CD8-positive, alpha-beta memory T cell (primary cell): ENCODE measurements around the gene IGHMBP2. TPM values are rescaled to one million over a fixed set of nuclear protein-coding genes. Genes with fewer than 3 reads are reported as not detected.

Experiments
- CTCF ChIA-PET: fragments of 350-600 bp; sonication (Branson Sonifier 250); formaldehyde crosslinking; loops from one replicate; lab custom pipeline; 2021; ENCODE audit warnings: antibody characterized with exemption; lab: Charles Lee
- POLR2A ChIA-PET: fragments of 350-600 bp; sonication (Branson Sonifier 250); formaldehyde crosslinking; loops from one replicate; lab custom pipeline; 2021; ENCODE audit warnings: antibody characterized with exemption; lab: Charles Lee
- DNase-seq, 5 donors: peaks; one replicate each; pipeline versions ENCODE4 v3.0.0 to v3.0.0-alpha.2; 2020 to 2022; ENCODE audit warnings: mixed read lengths in 1 of 5
- H3K27ac ChIP-seq: one replicate; pipeline ENCODE4 v1.7.0; 2013; ENCODE audit warnings: low read depth, mild to moderate bottlenecking, low read length, moderate library complexity
- H3K27me3 ChIP-seq: 2 replicates; pipeline ENCODE4 v1.7.0; 2013; ENCODE audit warnings: low read length, mild to moderate bottlenecking; ENCODE audit not compliant: insufficient read depth, poor library complexity, severe bottlenecking
- H3K36me3 ChIP-seq: 2 replicates; pipeline ENCODE4 v1.7.0; 2013; ENCODE audit warnings: mild to moderate bottlenecking, low read length, moderate library complexity; ENCODE audit not compliant: insufficient read depth
- H3K4me1 ChIP-seq: 2 replicates; pipeline ENCODE4 v1.7.0; 2013; ENCODE audit warnings: mild to moderate bottlenecking, low read length, moderate library complexity; ENCODE audit not compliant: insufficient read depth
- H3K4me3 ChIP-seq: 2 replicates; pipeline ENCODE4 v1.7.0; 2013; ENCODE audit warnings: mild to moderate bottlenecking, low read length
- H3K9me3 ChIP-seq: 2 replicates; pipeline ENCODE4 v1.7.0; 2013; ENCODE audit warnings: mild to moderate bottlenecking, low read length
- H3K27ac Mint-ChIP-seq, 8 donors: one replicate each; pipeline ENCODE4 v1.8.0; 2020 to 2021; ENCODE audit warnings: mixed read lengths in 8 of 8, mild to moderate bottlenecking in 6 of 8, inconsistent platforms in 3 of 8, moderate library complexity in 3 of 8
- H3K27me3 Mint-ChIP-seq, 2 donors: one replicate each; pipeline ENCODE4 v1.8.0; 2020 to 2021; ENCODE audit warnings: mixed read lengths in 2 of 2, mild to moderate bottlenecking in 1 of 2, moderate library complexity in 1 of 2
- H3K36me3 Mint-ChIP-seq, 3 donors: one replicate each; pipeline ENCODE4 v1.8.0; 2020 to 2021; ENCODE audit warnings: mixed read lengths in 3 of 3, inconsistent platforms in 1 of 3, mild to moderate bottlenecking in 1 of 3
- H3K4me1 Mint-ChIP-seq, 3 donors: one replicate each; pipeline ENCODE4 v1.8.0; 2020 to 2021; ENCODE audit warnings: mixed read lengths in 3 of 3, inconsistent platforms in 1 of 3, mild to moderate bottlenecking in 1 of 3
- H3K4me3 Mint-ChIP-seq, 7 donors: one replicate each; pipeline ENCODE4 v1.8.0; 2020 to 2021; ENCODE audit warnings: mixed read lengths in 7 of 7, mild to moderate bottlenecking in 6 of 7, moderate library complexity in 4 of 7, inconsistent platforms in 2 of 7
- H3K9me3 Mint-ChIP-seq, 5 donors: one replicate each; pipeline ENCODE4 v1.8.0; 2020 to 2022; ENCODE audit warnings: mixed read lengths in 5 of 5, mild to moderate bottlenecking in 3 of 5, moderate library complexity in 2 of 5, inconsistent platforms in 1 of 5
- polyA plus RNA-seq: library from polyadenylated mRNA; unstranded; fragments of 300-500 nt; fragmentation: Illumina TruSeq; gene quantifications from one replicate; pipeline ENCODE4 v1.2.3, GENCODE V29; 2021
- total RNA-seq, 2 experiments: library from RNA; stranded (reverse); gene quantifications; one replicate each; pipeline ENCODE4 v1.2.3, GENCODE V29; 2021

IGHMBP2 gene
- total and polyA plus RNA-seq, 3 experiments from 2014 or later = 9.9 to 27.8 (median 25.7) TPM

DNA sequence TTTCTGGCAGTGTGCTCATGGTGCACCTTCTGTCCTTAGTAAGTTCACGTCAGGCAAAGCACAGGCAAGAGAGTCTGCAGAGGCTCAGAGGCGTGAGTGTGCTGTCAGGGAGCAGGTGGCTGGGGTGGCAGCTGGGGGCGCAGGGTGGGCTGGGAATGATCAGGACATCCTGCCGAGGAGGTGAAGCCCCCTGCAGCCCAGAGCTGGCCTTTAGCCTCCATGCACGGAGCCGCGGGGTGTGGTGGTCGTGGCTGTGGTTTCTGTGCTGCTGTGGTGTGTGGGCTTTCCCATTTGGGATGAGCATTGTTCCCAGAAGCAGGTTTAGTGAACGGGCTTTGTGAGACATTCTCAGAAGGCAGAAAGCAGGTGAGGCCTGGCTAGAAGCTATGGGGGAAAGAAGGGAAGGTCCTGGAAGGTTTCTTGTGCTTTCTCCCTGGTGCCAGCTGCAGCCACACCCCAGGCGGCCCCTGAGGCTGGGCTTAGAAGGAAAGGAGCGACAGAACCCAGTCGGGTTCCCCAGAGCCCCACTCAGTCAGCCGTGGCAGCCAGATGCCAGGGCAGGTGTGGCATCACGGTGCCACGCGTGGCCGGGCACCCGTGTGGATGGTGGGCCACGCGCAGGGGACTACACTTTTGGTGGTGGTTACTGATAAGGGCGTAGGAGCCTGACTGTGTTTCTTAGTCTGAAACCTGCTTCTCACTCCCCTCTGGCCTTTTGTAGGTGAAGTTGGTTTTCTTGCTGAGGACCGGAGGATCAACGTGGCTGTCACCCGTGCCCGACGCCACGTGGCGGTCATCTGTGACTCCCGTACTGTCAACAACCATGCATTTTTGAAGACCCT, 32.0 kb downstream of the IGHMBP2 start:
- CTCF ChIA-PET = no interaction called here
- Mint-ChIP-seq H3K9me3 (no peaks in the 10 kb centered on the region), H3K27ac (no peak overlapping the region), H3K36me3 (peaks cover 0 to 81% (median 9%) of the 10 kb centered on the region in 3 donors), H3K4me3 (no peak overlapping the region), H3K27me3 (no peaks in the 10 kb centered on the region), H3K4me1 (no peaks in the 10 kb centered on the region)
- Histone ChIP-seq H3K4me3 (no peak overlapping the region), H3K36me3 (peaks cover 15% of the 10 kb centered on the region), H3K9me3 (no peaks in the 10 kb centered on the region), H3K27me3 (no peaks in the 10 kb centered on the region), H3K27ac (no peak overlapping the region), H3K4me1 (no peaks in the 10 kb centered on the region)
- POLR2A ChIA-PET = no interaction called here
- no peak for DNase-seq

DNA sequence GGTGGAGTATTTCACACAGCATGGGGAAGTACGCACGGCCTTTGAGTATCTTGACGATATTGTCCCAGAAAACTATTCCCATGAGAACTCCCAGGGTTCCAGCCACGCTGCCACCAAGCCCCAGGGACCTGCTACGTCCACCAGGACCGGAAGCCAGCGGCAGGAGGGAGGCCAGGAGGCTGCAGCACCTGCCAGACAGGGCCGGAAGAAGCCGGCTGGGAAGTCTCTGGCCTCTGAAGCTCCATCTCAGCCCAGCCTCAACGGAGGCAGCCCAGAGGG, 32.6 kb downstream of the IGHMBP2 start:
- Mint-ChIP-seq H3K27ac (no peak overlapping the region), H3K4me1 (no peaks in the 10 kb centered on the region), H3K27me3 (no peaks in the 10 kb centered on the region), H3K36me3 (peaks cover 0 to 83% (median 9%) of the 10 kb centered on the region in 3 donors), H3K9me3 (no peaks in the 10 kb centered on the region), H3K4me3 (no peak overlapping the region)
- H3K36me3 ChIP-seq = peaks cover 15% of the 10 kb centered on the region
- H3K4me1 ChIP-seq = no peaks in the 10 kb centered on the region
- H3K27me3 ChIP-seq = no peaks in the 10 kb centered on the region
- CTCF ChIA-PET = no interaction called here
- POLR2A ChIA-PET = no interaction called here
- no peak overlapping the region for H3K4me3 ChIP-seq
- no peak overlapping the region for H3K27ac ChIP-seq
- no peak for DNase-seq
- no peaks in the 10 kb centered on the region for H3K9me3 ChIP-seq

DNA sequence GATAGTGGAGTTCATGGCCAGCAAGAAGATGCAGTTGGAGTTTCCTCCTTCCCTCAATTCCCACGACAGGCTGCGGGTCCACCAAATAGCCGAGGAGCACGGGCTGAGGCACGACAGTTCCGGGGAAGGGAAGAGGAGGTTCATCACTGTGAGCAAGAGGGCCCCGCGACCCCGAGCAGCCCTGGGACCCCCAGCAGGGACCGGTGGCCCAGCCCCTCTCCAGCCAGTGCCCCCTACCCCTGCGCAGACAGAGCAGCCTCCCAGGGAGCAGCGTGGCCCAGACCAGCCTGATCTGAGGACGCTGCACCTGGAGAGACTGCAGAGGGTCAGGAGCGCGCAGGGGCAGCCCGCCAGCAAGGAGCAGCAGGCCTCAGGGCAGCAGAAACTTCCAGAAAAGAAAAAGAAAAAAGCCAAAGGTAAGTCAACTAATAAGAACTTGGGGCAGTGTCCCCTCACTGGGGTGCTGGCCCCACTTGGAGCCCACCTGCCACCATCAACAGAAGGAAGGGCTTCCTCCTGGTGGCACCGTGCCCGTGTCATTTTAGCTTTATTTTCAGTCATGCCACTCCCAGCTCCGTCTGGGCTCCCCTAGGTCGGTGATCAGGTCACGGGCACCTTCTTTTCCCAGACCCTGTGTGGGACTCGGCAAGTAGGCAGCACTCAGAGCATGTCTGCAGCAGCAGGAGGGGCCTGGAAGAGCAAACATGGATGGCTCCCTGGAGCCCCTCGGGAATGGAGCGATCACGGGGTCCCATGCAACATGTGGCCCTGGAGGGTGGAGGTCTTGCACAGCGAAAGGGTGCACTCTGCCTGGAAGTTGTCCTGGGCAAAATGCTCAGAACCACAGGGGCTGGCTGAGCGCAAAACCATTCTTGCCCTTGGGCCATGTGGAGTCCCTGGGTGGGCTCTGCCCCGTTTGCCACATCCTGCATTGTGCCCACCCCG, 33.3 kb downstream of the IGHMBP2 start:
- Mint-ChIP-seq H3K27me3 (no peaks in the 10 kb centered on the region), H3K9me3 (no peaks in the 10 kb centered on the region), H3K4me3 (no peak overlapping the region), H3K27ac (no peak overlapping the region), H3K4me1 (no peaks in the 10 kb centered on the region), H3K36me3 (peaks cover 0 to 82% (median 7%) of the 10 kb centered on the region in 3 donors)
- no peaks in the 10 kb centered on the region for H3K9me3 ChIP-seq
- ChIA-PET POLR2A (no interaction called here), CTCF (no interaction called here)
- no peak for DNase-seq
- no peak overlapping the region for H3K4me3 ChIP-seq
- no peaks in the 10 kb centered on the region for H3K4me1 ChIP-seq
- H3K27me3 ChIP-seq = no peaks in the 10 kb centered on the region
- H3K36me3 ChIP-seq = peaks cover 15% of the 10 kb centered on the region
- H3K27ac ChIP-seq = no peak overlapping the region

DNA sequence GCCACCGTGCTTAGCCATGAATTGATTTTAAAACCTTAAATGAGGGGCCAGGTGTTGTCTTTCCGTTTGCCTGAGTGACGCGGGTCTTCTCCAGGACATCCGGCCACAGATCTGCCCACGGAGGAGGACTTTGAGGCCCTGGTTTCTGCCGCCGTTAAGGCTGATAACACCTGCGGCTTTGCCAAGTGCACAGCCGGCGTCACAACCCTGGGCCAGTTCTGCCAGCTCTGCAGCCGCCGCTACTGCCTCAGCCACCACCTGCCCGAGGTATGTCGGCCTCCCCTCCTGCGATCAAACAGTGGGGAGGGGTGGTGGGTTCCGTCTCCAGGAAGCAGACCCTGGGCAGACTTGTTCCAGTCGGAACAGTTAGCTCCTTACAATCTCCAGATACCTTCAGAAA, 34.4 kb downstream of the IGHMBP2 start:
- no peak overlapping the region for H3K4me3 ChIP-seq
- peaks cover 0 to 76% (median 5%) of the 10 kb centered on the region in 3 donors for H3K36me3 Mint-ChIP-seq
- DNase-seq = no peak
- no peak overlapping the region for H3K4me3 Mint-ChIP-seq
- H3K9me3 ChIP-seq = no peaks in the 10 kb centered on the region
- H3K27ac Mint-ChIP-seq = no peak overlapping the region
- H3K27me3 ChIP-seq = no peaks in the 10 kb centered on the region
- ChIA-PET POLR2A (no interaction called here), CTCF (no interaction called here)
- no peaks in the 10 kb centered on the region for H3K4me1 ChIP-seq
- H3K9me3 Mint-ChIP-seq = no peaks in the 10 kb centered on the region
- no peak overlapping the region for H3K27ac ChIP-seq
- peaks cover 15% of the 10 kb centered on the region for H3K36me3 ChIP-seq
- no peaks in the 10 kb centered on the region for H3K4me1 Mint-ChIP-seq
- H3K27me3 Mint-ChIP-seq = no peaks in the 10 kb centered on the region

DNA sequence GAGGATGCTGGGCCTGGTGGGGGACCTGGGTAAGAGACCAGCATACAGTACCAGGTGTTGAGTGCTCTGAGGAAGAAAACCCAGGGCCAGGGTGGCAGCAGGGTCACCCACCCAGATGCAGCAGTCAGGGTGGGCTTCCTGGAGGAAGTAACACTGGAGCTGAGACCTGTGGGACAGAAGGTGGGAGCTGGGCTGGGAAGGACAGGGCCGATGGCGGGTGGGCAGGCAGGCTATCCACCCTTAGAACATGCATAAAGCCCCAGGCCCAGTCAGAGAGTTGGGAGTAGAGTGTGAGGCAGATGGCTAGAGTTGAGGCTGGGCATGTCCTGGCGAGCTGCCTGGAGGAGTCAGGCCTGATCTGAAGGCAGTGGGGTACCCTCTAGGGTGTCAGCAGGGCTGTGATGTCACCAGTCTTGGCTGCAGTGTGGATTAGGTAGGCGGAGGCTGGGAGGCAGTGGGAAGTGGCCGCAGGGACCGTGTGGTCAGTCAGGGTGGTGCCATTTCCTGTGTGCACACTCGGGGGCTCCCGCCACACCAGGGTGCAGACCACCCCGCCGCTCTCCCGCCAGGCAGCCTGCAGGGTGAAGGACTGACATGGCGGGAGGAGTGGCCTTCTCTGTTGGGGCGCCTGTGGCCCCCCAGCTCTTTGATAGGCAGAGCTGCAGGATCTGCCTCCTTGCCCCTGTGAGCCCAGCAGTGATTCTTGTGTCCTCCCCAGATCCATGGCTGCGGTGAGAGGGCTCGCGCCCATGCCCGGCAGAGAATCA, 35.3 kb downstream of the IGHMBP2 start:
- peak overlapping the region in 2 of 8 donors; percentile 37 to 54 for H3K27ac Mint-ChIP-seq

DNA sequence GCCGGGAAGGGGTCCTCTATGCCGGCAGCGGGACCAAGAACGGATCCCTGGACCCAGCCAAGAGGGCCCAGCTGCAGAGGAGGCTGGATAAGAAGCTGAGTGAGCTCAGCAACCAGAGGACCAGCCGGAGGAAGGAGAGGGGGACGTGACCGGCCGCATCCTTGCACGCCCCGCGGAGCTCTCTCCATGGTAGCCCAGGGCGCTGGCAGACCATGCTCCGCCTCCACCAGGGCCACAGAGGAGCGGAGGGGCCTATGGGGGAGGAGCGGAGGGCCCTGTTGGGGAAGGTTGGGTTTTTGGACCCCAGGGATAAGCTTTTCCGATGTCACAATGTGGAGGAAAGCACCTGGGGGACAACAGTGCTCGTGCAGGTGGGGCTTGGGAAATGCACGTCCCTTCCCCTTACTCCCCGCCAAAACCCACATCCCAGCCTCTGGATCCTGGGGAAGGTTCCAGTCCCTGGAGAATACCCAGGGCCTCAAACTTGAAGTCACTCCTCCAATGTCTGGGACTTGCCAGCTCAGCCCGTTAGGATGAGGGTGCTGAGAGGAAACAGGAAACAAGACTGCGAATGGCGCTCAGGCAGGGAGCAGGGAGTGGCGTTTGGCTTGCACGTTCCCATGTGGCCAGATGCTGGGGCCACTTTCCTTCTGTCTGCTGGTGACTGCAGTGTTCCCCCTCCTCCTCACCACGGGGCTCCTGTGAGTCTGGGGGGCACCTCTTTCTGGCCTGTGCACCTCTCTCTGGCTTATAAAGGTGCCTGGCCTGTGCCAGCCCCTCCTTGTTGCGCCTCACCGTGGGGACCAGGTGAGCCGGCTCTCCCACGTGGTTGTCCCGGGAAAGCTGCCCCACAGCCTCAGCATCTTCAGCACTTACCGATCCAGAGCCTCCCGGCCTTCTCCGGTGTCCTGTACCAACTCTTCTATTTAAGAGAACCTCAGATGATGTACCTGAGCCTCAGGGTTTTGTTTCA, 36.2 kb downstream of the IGHMBP2 start:
- H3K27ac Mint-ChIP-seq = peak overlapping the region in 1 of 8 donors; percentile 65
- no peaks in the 10 kb centered on the region for H3K27me3 Mint-ChIP-seq
- Histone ChIP-seq H3K4me3 (no peak overlapping the region), H3K27me3 (no peaks in the 10 kb centered on the region), H3K4me1 (no peaks in the 10 kb centered on the region), H3K27ac (no peak overlapping the region), H3K9me3 (no peaks in the 10 kb centered on the region), H3K36me3 (peaks cover 15% of the 10 kb centered on the region)
- no peaks in the 10 kb centered on the region for H3K9me3 Mint-ChIP-seq
- CTCF ChIA-PET = no interaction called here
- H3K4me3 Mint-ChIP-seq = no peak overlapping the region
- no peaks in the 10 kb centered on the region for H3K4me1 Mint-ChIP-seq
- no peak for DNase-seq
- POLR2A ChIA-PET = no interaction called here
- peaks cover 0 to 63% (median 5%) of the 10 kb centered on the region in 3 donors for H3K36me3 Mint-ChIP-seq

More for the DNA sequence above, 35.3 kb downstream of the IGHMBP2 start:
- Histone ChIP-seq H3K4me3 (no peak overlapping the region), H3K27me3 (no peaks in the 10 kb centered on the region), H3K36me3 (peaks cover 15% of the 10 kb centered on the region), H3K27ac (no peak overlapping the region), H3K4me1 (no peaks in the 10 kb centered on the region), H3K9me3 (no peaks in the 10 kb centered on the region)
- POLR2A ChIA-PET = no interaction called here
- Mint-ChIP-seq H3K27me3 (no peaks in the 10 kb centered on the region), H3K4me3 (no peak overlapping the region), H3K9me3 (no peaks in the 10 kb centered on the region), H3K36me3 (peaks cover 0 to 70% (median 5%) of the 10 kb centered on the region in 3 donors), H3K4me1 (no peaks in the 10 kb centered on the region)
- CTCF ChIA-PET = no interaction called here
- DNase-seq = no peak

DNA sequence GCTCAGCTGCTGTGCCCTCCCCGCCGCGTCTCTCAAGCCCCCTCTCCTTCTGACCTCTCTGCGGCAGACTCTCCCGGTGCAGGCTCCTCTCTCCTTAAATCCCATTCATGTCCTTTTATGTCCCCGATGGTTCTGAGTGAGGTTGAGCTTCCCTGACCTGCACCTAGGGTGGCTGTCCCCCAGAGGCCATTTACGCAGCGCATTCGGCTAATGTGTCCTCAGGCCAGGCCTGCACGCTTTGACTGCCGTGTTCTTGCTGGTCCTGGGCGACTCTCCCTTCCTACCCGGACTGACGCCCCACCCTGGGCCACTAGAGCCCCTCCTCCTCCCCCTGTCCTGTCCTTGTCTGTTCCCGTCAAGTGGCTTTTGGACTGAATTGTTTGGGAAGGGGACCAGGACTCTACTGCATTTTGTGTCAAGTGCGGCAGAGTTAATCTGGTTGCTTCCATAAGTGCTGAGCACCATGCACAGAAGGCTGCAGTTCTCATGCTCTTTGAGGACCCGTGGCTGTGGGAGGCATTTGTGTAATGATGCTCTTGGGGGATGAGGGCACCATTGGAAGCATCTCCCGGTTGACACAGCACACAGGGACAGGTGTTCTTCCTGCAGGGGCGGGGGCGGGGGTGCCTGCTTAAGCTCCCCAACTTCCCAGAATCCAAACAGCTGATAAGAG, 37.1 kb downstream of the IGHMBP2 start:
- ChIA-PET CTCF (no interaction called here), POLR2A (no interaction called here)
- Mint-ChIP-seq H3K27ac (peak overlapping the region in 1 of 8 donors; percentile 32), H3K27me3 (no peaks in the 10 kb centered on the region), H3K4me3 (no peak overlapping the region), H3K9me3 (no peaks in the 10 kb centered on the region), H3K36me3 (peaks cover 0 to 54% (median 5%) of the 10 kb centered on the region in 3 donors), H3K4me1 (no peaks in the 10 kb centered on the region)
- H3K27me3 ChIP-seq = no peaks in the 10 kb centered on the region
- H3K27ac ChIP-seq = no peak overlapping the region
- no peaks in the 10 kb centered on the region for H3K9me3 ChIP-seq
- no peak for DNase-seq
- peaks cover 13% of the 10 kb centered on the region for H3K36me3 ChIP-seq
- H3K4me3 ChIP-seq = no peak overlapping the region
- no peaks in the 10 kb centered on the region for H3K4me1 ChIP-seq
